Parathyroid adenoma (tissue), 2 donors: ENCODE measurements around the gene AHNAK.

Source experiments
- H2AFZ ChIP-seq: fragments of 300-600 bp; sonication (generic); one replicate; pipeline ENCODE4 v1.7.0; 2017; ENCODE audit warnings: antibody characterized with exemption, mild to moderate bottlenecking
- H3K27ac ChIP-seq: fragments of 300-600 bp; sonication (generic); one replicate; pipeline ENCODE4 v1.7.0; 2017
- H3K27me3 ChIP-seq: fragments of 300-600 bp; sonication (generic); one replicate; pipeline ENCODE4 v1.7.0; 2017; ENCODE audit warnings: low read length; ENCODE audit not compliant: control insufficient read depth, insufficient read depth
- H3K36me3 ChIP-seq: fragments of 300-600 bp; sonication (generic); one replicate; pipeline ENCODE4 v1.7.0; 2017; ENCODE audit warnings: low read length; ENCODE audit not compliant: control insufficient read depth, insufficient read depth
- H3K4me1 ChIP-seq: fragments of 300-600 bp; sonication (generic); one replicate; pipeline ENCODE4 v1.7.0; 2017; ENCODE audit warnings: control low read depth
- H3K4me2 ChIP-seq: fragments of 300-600 bp; sonication (generic); one replicate; pipeline ENCODE4 v1.7.0; 2017; ENCODE audit warnings: low read length
- H3K4me3 ChIP-seq: fragments of 300-600 bp; sonication (generic); one replicate; pipeline ENCODE4 v1.7.0; 2017; ENCODE audit warnings: low read depth, low read length
- H3K79me2 ChIP-seq: fragments of 300-600 bp; sonication (generic); one replicate; pipeline ENCODE4 v1.7.0; 2017; ENCODE audit warnings: control low read depth
- H3K9ac ChIP-seq: fragments of 300-600 bp; sonication (generic); one replicate; pipeline ENCODE4 v1.7.0; 2017; ENCODE audit warnings: mild to moderate bottlenecking
- H3K9me3 ChIP-seq: fragments of 300-600 bp; sonication (generic); one replicate; pipeline ENCODE4 v1.7.0; 2017; ENCODE audit warnings: low read length; ENCODE audit not compliant: control insufficient read depth
- CTCF ChIP-seq: fragments of 300-600 bp; sonication (generic); IDR thresholded peaks from one replicate; pipeline ENCODE4 v1.7.0; 2017; ENCODE audit warnings: antibody characterized with exemption, mild to moderate bottlenecking
- donor health status: primary hyperparathyroidism.

The AHNAK gene

GRCh38 chr11:62423012-62423411 lies 123.6 kb downstream of the AHNAK start:
- Histone ChIP-seq H3K79me2 (no peaks in the 10 kb centered on the region), H3K36me3 (no peaks in the 10 kb centered on the region), H3K4me3 (no peak overlapping the region), H3K9me3 (no peaks in the 10 kb centered on the region), H3K27ac (no peak overlapping the region), H3K27me3 (no peaks in the 10 kb centered on the region), H2AFZ (no peak overlapping the region), H3K9ac (no peak overlapping the region), H3K4me1 (no peaks in the 10 kb centered on the region), H3K4me2 (no peak overlapping the region)
- TF ChIP-seq CTCF, result no peak

- no peak for TF ChIP-seq CTCF
- H3K4me1 ChIP-seq, result no peaks in the 10 kb centered on the region
- no peaks in the 10 kb centered on the region for H3K36me3 ChIP-seq
- H3K4me3 ChIP-seq, result no peak overlapping the region
- H3K9me3 ChIP-seq, result no peaks in the 10 kb centered on the region
- H2AFZ ChIP-seq, result no peak overlapping the region
- H3K9ac ChIP-seq, result no peak overlapping the region
- H3K79me2 ChIP-seq, result no peaks in the 10 kb centered on the region
- no peak overlapping the region for H3K27ac ChIP-seq
- H3K27me3 ChIP-seq, result no peaks in the 10 kb centered on the region
- H3K4me2 ChIP-seq, result no peak overlapping the region
These were observed 124.6 kb downstream of the AHNAK start for GRCh38 chr11:62421996-62422395.

DNA sequence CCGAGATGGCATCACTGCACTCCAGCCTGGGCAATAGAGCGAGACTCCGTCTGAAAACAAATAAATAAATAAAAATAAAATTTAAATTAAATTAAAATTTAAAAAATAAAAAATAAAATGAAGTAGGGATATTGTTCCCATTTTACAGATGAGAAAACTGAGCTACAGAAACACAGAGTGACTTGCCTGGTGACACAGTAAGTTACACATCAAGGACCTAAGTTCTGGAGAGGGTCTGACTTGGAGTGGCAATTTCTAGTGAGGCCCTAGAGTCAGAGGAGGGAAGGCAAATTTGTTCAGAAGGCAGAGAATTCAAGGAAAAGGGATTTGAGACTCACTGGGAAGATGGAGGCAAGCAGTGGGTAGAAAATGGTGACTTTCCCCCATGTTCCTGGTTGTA lies 125.7 kb downstream of the AHNAK start:
- no peak for TF ChIP-seq CTCF
- Histone ChIP-seq H3K27me3 (no peaks in the 10 kb centered on the region), H3K36me3 (no peaks in the 10 kb centered on the region), H3K9me3 (no peaks in the 10 kb centered on the region), H3K4me1 (no peaks in the 10 kb centered on the region), H3K4me2 (no peak overlapping the region), H3K4me3 (no peak overlapping the region), H3K9ac (no peak overlapping the region), H2AFZ (no peak overlapping the region), H3K27ac (no peak overlapping the region), H3K79me2 (no peaks in the 10 kb centered on the region)

- TF ChIP-seq CTCF, result no peak
- no peaks in the 10 kb centered on the region for H3K4me1 ChIP-seq
These were observed 126.7 kb downstream of the AHNAK start for GRCh38 chr11:62419943-62420342.

GRCh38 chr11:62419314-62419929 lies 127.2 kb downstream of the AHNAK start:
- Histone ChIP-seq H2AFZ (no peak overlapping the region), H3K27me3 (no peaks in the 10 kb centered on the region), H3K27ac (no peak overlapping the region), H3K4me2 (no peak overlapping the region), H3K79me2 (no peaks in the 10 kb centered on the region), H3K4me3 (no peak overlapping the region), H3K4me1 (no peaks in the 10 kb centered on the region), H3K9me3 (no peaks in the 10 kb centered on the region), H3K36me3 (no peaks in the 10 kb centered on the region), H3K9ac (no peak overlapping the region)
- TF ChIP-seq CTCF, result no peak

More at GRCh38 chr11:62419943-62420342, 126.7 kb downstream of the AHNAK start:
- Histone ChIP-seq H3K79me2 (no peaks in the 10 kb centered on the region), H3K27me3 (no peaks in the 10 kb centered on the region), H3K4me3 (no peak overlapping the region), H3K36me3 (no peaks in the 10 kb centered on the region), H3K9me3 (no peaks in the 10 kb centered on the region), H3K27ac (no peak overlapping the region), H2AFZ (no peak overlapping the region), H3K4me2 (no peak overlapping the region), H3K9ac (no peak overlapping the region)
